Measurements from ENCODE around the gene ASB1.

The ASB1 gene

GRCh38 chr2:238464389-238464788 lies 37.7 kb downstream of the ASB1 start:
- Histone ChIP-seq H3K9me3 (ENCODE audit: control insufficient read depth, low read length) (peaks cover 4% of the 10 kb centered on the region), H3K4me3 (ENCODE audit: low read length) (no peak overlapping the region), H3K9ac (ENCODE audit: low read length) (no peak overlapping the region), H3K27me3 (replicated peaks; ENCODE audit: control insufficient read depth, insufficient read depth, low read length) (no peaks in the 10 kb centered on the region), H3K4me1 (ENCODE audit: control insufficient read depth, insufficient read depth, low read length) (peaks cover 14% of the 10 kb centered on the region), H3K36me3 (ENCODE audit: control insufficient read depth, insufficient read depth, low read length, severe bottlenecking) (no peaks in the 10 kb centered on the region)
- DNase-seq (ENCODE audit: low read depth) = no peak

GRCh38 chr2:238465487-238466242 lies 38.9 kb downstream of the ASB1 start:
- Histone ChIP-seq H3K4me3 (ENCODE audit: low read length) (no peak overlapping the region), H3K9ac (ENCODE audit: low read length) (no peak overlapping the region), H3K36me3 (ENCODE audit: control insufficient read depth, insufficient read depth, low read length, severe bottlenecking) (no peaks in the 10 kb centered on the region), H3K4me1 (ENCODE audit: control insufficient read depth, insufficient read depth, low read length) (peaks cover 10% of the 10 kb centered on the region), H3K27me3 (replicated peaks; ENCODE audit: control insufficient read depth, insufficient read depth, low read length) (no peaks in the 10 kb centered on the region), H3K9me3 (ENCODE audit: control insufficient read depth, low read length) (peaks cover 4% of the 10 kb centered on the region)
- no peak for DNase-seq (ENCODE audit: low read depth)

- Histone ChIP-seq H3K4me1 (ENCODE audit: control insufficient read depth, insufficient read depth, low read length) (peaks cover 10% of the 10 kb centered on the region), H3K27me3 (replicated peaks; ENCODE audit: control insufficient read depth, insufficient read depth, low read length) (no peaks in the 10 kb centered on the region), H3K4me3 (ENCODE audit: low read length) (no peak overlapping the region), H3K9ac (ENCODE audit: low read length) (no peak overlapping the region), H3K36me3 (ENCODE audit: control insufficient read depth, insufficient read depth, low read length, severe bottlenecking) (no peaks in the 10 kb centered on the region), H3K9me3 (ENCODE audit: control insufficient read depth, low read length) (peaks cover 4% of the 10 kb centered on the region)
- DNase-seq (ENCODE audit: low read depth) = no peak
Observed at GRCh38 chr2:238466243-238466756, 39.6 kb downstream of the ASB1 start.

- peaks cover 10% of the 10 kb centered on the region for H3K4me1 ChIP-seq (ENCODE audit: control insufficient read depth, insufficient read depth, low read length)
- no peak for DNase-seq (ENCODE audit: low read depth)
- no peaks in the 10 kb centered on the region for H3K27me3 ChIP-seq (replicated peaks; ENCODE audit: control insufficient read depth, insufficient read depth, low read length)
- no peak overlapping the region for H3K4me3 ChIP-seq (ENCODE audit: low read length)
- H3K9me3 ChIP-seq (ENCODE audit: control insufficient read depth, low read length) = peaks cover 4% of the 10 kb centered on the region
- no peaks in the 10 kb centered on the region for H3K36me3 ChIP-seq (ENCODE audit: control insufficient read depth, insufficient read depth, low read length, severe bottlenecking)
- no peak overlapping the region for H3K9ac ChIP-seq (ENCODE audit: low read length)
Observed at GRCh38 chr2:238467062-238467461, 40.3 kb downstream of the ASB1 start.

- no peaks in the 10 kb centered on the region for H3K36me3 ChIP-seq (ENCODE audit: control insufficient read depth, insufficient read depth, low read length, severe bottlenecking)
- peaks cover 11% of the 10 kb centered on the region for H3K9me3 ChIP-seq (ENCODE audit: control insufficient read depth, low read length)
- peak; percentile 62 for DNase-seq (ENCODE audit: low read depth)
- no peaks in the 10 kb centered on the region for H3K27me3 ChIP-seq (replicated peaks; ENCODE audit: control insufficient read depth, insufficient read depth, low read length)
- H3K4me3 ChIP-seq (ENCODE audit: low read length) = no peak overlapping the region
- peak overlapping the region; percentile 28 for H3K9ac ChIP-seq (ENCODE audit: low read length)
- H3K4me1 ChIP-seq (ENCODE audit: control insufficient read depth, insufficient read depth, low read length) = peaks cover 10% of the 10 kb centered on the region
Observed at GRCh38 chr2:238467792-238468191, 41.1 kb downstream of the ASB1 start.

GRCh38 chr2:238469155-238469554 lies 42.4 kb downstream of the ASB1 start:
- Histone ChIP-seq H3K27me3 (replicated peaks; ENCODE audit: control insufficient read depth, insufficient read depth, low read length) (no peaks in the 10 kb centered on the region), H3K4me3 (ENCODE audit: low read length) (no peak overlapping the region), H3K4me1 (ENCODE audit: control insufficient read depth, insufficient read depth, low read length) (peaks cover 10% of the 10 kb centered on the region), H3K9me3 (ENCODE audit: control insufficient read depth, low read length) (peaks cover 22% of the 10 kb centered on the region), H3K9ac (ENCODE audit: low read length) (no peak overlapping the region), H3K36me3 (ENCODE audit: control insufficient read depth, insufficient read depth, low read length, severe bottlenecking) (no peaks in the 10 kb centered on the region)
- DNase-seq (ENCODE audit: low read depth) = no peak

GRCh38 chr2:238473014-238473413 lies 46.3 kb downstream of the ASB1 start:
- Histone ChIP-seq H3K36me3 (ENCODE audit: control insufficient read depth, insufficient read depth, low read length, severe bottlenecking) (no peaks in the 10 kb centered on the region), H3K9me3 (ENCODE audit: control insufficient read depth, low read length) (peaks cover 26% of the 10 kb centered on the region), H3K4me3 (ENCODE audit: low read length) (no peak overlapping the region), H3K4me1 (ENCODE audit: control insufficient read depth, insufficient read depth, low read length) (peaks cover 10% of the 10 kb centered on the region), H3K27me3 (replicated peaks; ENCODE audit: control insufficient read depth, insufficient read depth, low read length) (no peaks in the 10 kb centered on the region), H3K9ac (ENCODE audit: low read length) (no peak overlapping the region)
- no peak for DNase-seq (ENCODE audit: low read depth)

GRCh38 chr2:238473523-238473922 lies 46.8 kb downstream of the ASB1 start:
- H3K27me3 ChIP-seq (replicated peaks; ENCODE audit: control insufficient read depth, insufficient read depth, low read length) = no peaks in the 10 kb centered on the region
- H3K4me3 ChIP-seq (ENCODE audit: low read length) = no peak overlapping the region
- H3K9ac ChIP-seq (ENCODE audit: low read length) = no peak overlapping the region
- H3K36me3 ChIP-seq (ENCODE audit: control insufficient read depth, insufficient read depth, low read length, severe bottlenecking) = peaks cover 4% of the 10 kb centered on the region
- DNase-seq (ENCODE audit: low read depth) = no peak
- peaks cover 7% of the 10 kb centered on the region for H3K4me1 ChIP-seq (ENCODE audit: control insufficient read depth, insufficient read depth, low read length)
- H3K9me3 ChIP-seq (ENCODE audit: control insufficient read depth, low read length) = peaks cover 31% of the 10 kb centered on the region

- no peak for DNase-seq (ENCODE audit: low read depth)
- peaks cover 4% of the 10 kb centered on the region for H3K36me3 ChIP-seq (ENCODE audit: control insufficient read depth, insufficient read depth, low read length, severe bottlenecking)
- no peak overlapping the region for H3K9ac ChIP-seq (ENCODE audit: low read length)
- H3K9me3 ChIP-seq (ENCODE audit: control insufficient read depth, low read length) = peaks cover 42% of the 10 kb centered on the region
- H3K4me3 ChIP-seq (ENCODE audit: low read length) = no peak overlapping the region
- H3K4me1 ChIP-seq (ENCODE audit: control insufficient read depth, insufficient read depth, low read length) = peaks cover 7% of the 10 kb centered on the region
- H3K27me3 ChIP-seq (replicated peaks; ENCODE audit: control insufficient read depth, insufficient read depth, low read length) = no peaks in the 10 kb centered on the region
Observed at GRCh38 chr2:238475034-238475433, 48.3 kb downstream of the ASB1 start.

GRCh38 chr2:238475566-238475965 lies 48.8 kb downstream of the ASB1 start:
- Histone ChIP-seq H3K36me3 (ENCODE audit: control insufficient read depth, insufficient read depth, low read length, severe bottlenecking) (peaks cover 4% of the 10 kb centered on the region), H3K9ac (ENCODE audit: low read length) (no peak overlapping the region), H3K4me1 (ENCODE audit: control insufficient read depth, insufficient read depth, low read length) (peaks cover 7% of the 10 kb centered on the region), H3K27me3 (replicated peaks; ENCODE audit: control insufficient read depth, insufficient read depth, low read length) (no peaks in the 10 kb centered on the region), H3K4me3 (ENCODE audit: low read length) (no peak overlapping the region), H3K9me3 (ENCODE audit: control insufficient read depth, low read length) (peaks cover 47% of the 10 kb centered on the region)
- DNase-seq (ENCODE audit: low read depth) = no peak

- Histone ChIP-seq H3K4me1 (ENCODE audit: control insufficient read depth, insufficient read depth, low read length) (peaks cover 7% of the 10 kb centered on the region), H3K36me3 (ENCODE audit: control insufficient read depth, insufficient read depth, low read length, severe bottlenecking) (peaks cover 4% of the 10 kb centered on the region), H3K4me3 (ENCODE audit: low read length) (no peak overlapping the region), H3K9me3 (ENCODE audit: control insufficient read depth, low read length) (peaks cover 48% of the 10 kb centered on the region), H3K9ac (ENCODE audit: low read length) (no peak overlapping the region), H3K27me3 (replicated peaks; ENCODE audit: control insufficient read depth, insufficient read depth, low read length) (no peaks in the 10 kb centered on the region)
- no peak for DNase-seq (ENCODE audit: low read depth)
Observed at GRCh38 chr2:238476258-238476657, 49.5 kb downstream of the ASB1 start.

GRCh38 chr2:238478216-238478615 lies 51.5 kb downstream of the ASB1 start:
- Histone ChIP-seq H3K9ac (ENCODE audit: low read length) (no peak overlapping the region), H3K27me3 (replicated peaks; ENCODE audit: control insufficient read depth, insufficient read depth, low read length) (no peaks in the 10 kb centered on the region), H3K9me3 (ENCODE audit: control insufficient read depth, low read length) (peaks cover 37% of the 10 kb centered on the region), H3K4me3 (ENCODE audit: low read length) (peak overlapping the region; percentile 26), H3K4me1 (ENCODE audit: control insufficient read depth, insufficient read depth, low read length) (peaks cover 7% of the 10 kb centered on the region), H3K36me3 (ENCODE audit: control insufficient read depth, insufficient read depth, low read length, severe bottlenecking) (peaks cover 4% of the 10 kb centered on the region)
- DNase-seq (ENCODE audit: low read depth) = no peak
